HCT116 (cell line): Measurements from ENCODE around the gene PGBD2. TPM values are rescaled to one million over a fixed set of nuclear protein-coding genes. Genes with fewer than 3 reads are reported as not detected.
A peak's percentile ranks its signal among the peaks of the same experiment; 100 is the strongest.

Experiments used
- ATAC-seq: fragments of 200-7000 bp; cut with Tn5 transposase; 2 replicates; pipeline ENCODE4 v1.9.1; 2020; ENCODE audit warnings: mild to moderate bottlenecking, moderate library complexity
- BruUV-seq: library from RNA; stranded (reverse); fragments of 400-500 nt; replicated peaks from 2 replicates; lab custom pipeline; 2021; lab: Mats Ljungman, UMichigan
- CTCF ChIA-PET: fragments of 300-600 bp; sonication (Branson Sonifier 250); formaldehyde crosslinking; loops from one replicate; lab custom pipeline; 2021; ENCODE audit warnings: antibody characterized with exemption; lab: Charles Lee
- POLR2A ChIA-PET: fragments of 300-600, 350-600 bp; sonication (Branson Sonifier 250); formaldehyde crosslinking; loops from one replicate; lab custom pipeline; 2021; ENCODE audit warnings: antibody characterized with exemption; lab: Charles Lee
- RAD21 ChIA-PET, 2 experiments: fragments of 300-600 bp; sonication (Branson Sonifier 250); formaldehyde crosslinking; loops; one replicate each; lab custom pipeline; 2023; ENCODE audit warnings: low total read pairs in 2 of 2; ENCODE audit not compliant: uncharacterized antibody in 2 of 2, unreplicated experiment in 2 of 2, low non-redundant PET in 1 of 2; lab: Charles Lee
- DNase-seq: peaks from one replicate; pipeline ENCODE4 v3.0.0-alpha.2; 2010; ENCODE audit warnings: low read depth, low spot score
- H2AFZ ChIP-seq: fragments of 200-600 bp; shearing (Covaris generic), sonication (generic); 2 replicates; pipeline ENCODE4 v1.6.1; 2017; ENCODE audit warnings: low read depth, mixed run types, mixed read lengths, antibody characterized with exemption, low read length; ENCODE audit not compliant: poor library complexity, severe bottlenecking
- H3K27ac ChIP-seq: 2 replicates; pipeline ENCODE4 v1.5.1; 2012; ENCODE audit warnings: low read depth, low read length
- H3K27me3 ChIP-seq: fragments of 200-600 bp; sonication (generic); 2 replicates; pipeline ENCODE4 v1.6.1; 2016; ENCODE audit warnings: mixed run types, low read length, mixed read lengths; ENCODE audit not compliant: insufficient read depth
- H3K36me3 ChIP-seq, 2 experiments: fragments of 200-500 bp in 1 of 2; fragments of 200-600 bp in 1 of 2; sonication (Bioruptor generic) in 1 of 2; sonication (generic) in 1 of 2; 2 replicates each; pipeline versions ENCODE4 v1.5.1 to v1.6.1; 2014 to 2016; ENCODE audit warnings: low read length in 2 of 2, inconsistent platforms in 1 of 2, mixed read lengths in 1 of 2, mixed run types in 1 of 2; ENCODE audit not compliant: insufficient read depth in 2 of 2, control insufficient read depth in 1 of 2
- H3K4me1 ChIP-seq, 2 experiments: fragments of 200-600 bp in 1 of 2; sonication (generic) in 1 of 2; 2 replicates each; pipeline versions ENCODE4 v1.5.1 to v1.6.1; 2012 to 2017; ENCODE audit warnings: low read length in 2 of 2, inconsistent platforms in 1 of 2, mild to moderate bottlenecking in 1 of 2, mixed read lengths in 1 of 2, mixed run types in 1 of 2, moderate library complexity in 1 of 2; ENCODE audit not compliant: insufficient read depth in 2 of 2, control insufficient read depth in 1 of 2
- H3K4me2 ChIP-seq: fragments of 200-600 bp; sonication (generic); 2 replicates; pipeline ENCODE4 v1.6.1; 2017; ENCODE audit warnings: mixed run types, low read length, mixed read lengths
- H3K4me3 ChIP-seq, 2 experiments: fragments of 200-600 bp in 1 of 2; sonication (generic) in 1 of 2; replicated peaks in 1 of 2; 2 replicates each; pipeline ENCODE4 v1.5.1; 2011 to 2016; ENCODE audit warnings: low read length in 2 of 2, control low read depth in 1 of 2, low read depth in 1 of 2, mild to moderate bottlenecking in 1 of 2, mixed read lengths in 1 of 2, mixed run types in 1 of 2
- H3K79me2 ChIP-seq: fragments of 200-600 bp; sonication (generic); 2 replicates; pipeline ENCODE4 v1.6.1; 2017; ENCODE audit warnings: mild to moderate bottlenecking, mixed run types, low read length, moderate library complexity, mixed read lengths; ENCODE audit not compliant: insufficient read depth
- H3K9ac ChIP-seq: fragments of 200-600 bp; sonication (generic); 2 replicates; pipeline ENCODE4 v1.6.1; 2016; ENCODE audit warnings: low read length, mixed read lengths
- H3K9me2 ChIP-seq: fragments of 200-600 bp; sonication (generic), shearing (Covaris generic); 2 replicates; pipeline ENCODE4 v1.6.1; 2017; ENCODE audit warnings: mixed run types, mild to moderate bottlenecking, moderate library complexity; ENCODE audit not compliant: insufficient read depth
- H3K9me3 ChIP-seq, 2 experiments: fragments of 200-500 bp in 1 of 2; fragments of 200-600 bp in 1 of 2; sonication (Bioruptor generic) in 1 of 2; sonication (generic) in 1 of 2; 2 replicates each; pipeline ENCODE4 v1.6.1; 2014 to 2017; ENCODE audit warnings: low read length in 2 of 2, mixed read lengths in 2 of 2, inconsistent platforms in 1 of 2, low read depth in 1 of 2, mild to moderate bottlenecking in 1 of 2, mixed run types in 1 of 2, moderate library complexity in 1 of 2; ENCODE audit not compliant: control insufficient read depth in 1 of 2, insufficient read depth in 1 of 2
- H4K20me1 ChIP-seq: fragments of 200-600 bp; sonication (generic), shearing (Covaris generic); 2 replicates; pipeline ENCODE4 v1.6.1; 2017; ENCODE audit warnings: mixed run types, mild to moderate bottlenecking, moderate library complexity; ENCODE audit not compliant: insufficient read depth
- CTCF ChIP-seq, 3 experiments: fragments of 200-600 bp in 1 of 3; sonication (generic) in 1 of 3; IDR thresholded peaks in 2 of 3; conservative IDR thresholded peaks in 1 of 3; 2 replicates each; pipeline ENCODE4 v1.5.1; 2012 to 2017; ENCODE audit warnings: low read depth in 2 of 3, low read length in 2 of 3, antibody characterized with exemption in 1 of 3, borderline replicate concordance in 1 of 3, control low read depth in 1 of 3, mild to moderate bottlenecking in 1 of 3, mixed read lengths in 1 of 3, mixed run types in 1 of 3, moderate library complexity in 1 of 3; ENCODE audit not compliant: insufficient read depth in 1 of 3
- EGR1 ChIP-seq: IDR thresholded peaks from 2 replicates; pipeline ENCODE4 v1.6.1; 2012; ENCODE audit warnings: low read depth
- RAD21 ChIP-seq: IDR thresholded peaks from 2 replicates; pipeline ENCODE4 v1.6.1; 2012; ENCODE audit warnings: low read depth, mild to moderate bottlenecking
- TCF7L2 ChIP-seq: IDR thresholded peaks from 2 replicates; pipeline ENCODE4 v1.7.0; 2011; ENCODE audit warnings: borderline replicate concordance, inconsistent platforms; ENCODE audit not compliant: insufficient read depth, insufficient read length; ENCODE audit errors: extremely low read depth
- ZBTB33 ChIP-seq: IDR thresholded peaks from 2 replicates; pipeline ENCODE4 v1.6.1; 2011; ENCODE audit warnings: mild to moderate bottlenecking, low read length, moderate library complexity; ENCODE audit not compliant: insufficient replicate concordance; ENCODE audit errors: extremely low read depth
- ZNF274 ChIP-seq: fragments of 200-500 bp; sonication (Bioruptor generic); IDR thresholded peaks from 2 replicates; pipeline ENCODE4 v1.6.1; 2014; ENCODE audit warnings: mild to moderate bottlenecking, low read depth, low read length, inconsistent platforms
- intact Hi-C: fragments of 100-400 bp; cut with micrococcal nuclease; formaldehyde crosslinking; loops from 2 replicates; pipeline ENCODE4 v1.10.0; 2022
- total RNA-seq: library from RNA; stranded (reverse); gene quantifications from one replicate; pipeline ENCODE4 v1.2.1, GENCODE V29; 2021; ENCODE audit not compliant: unreplicated experiment

Gene PGBD2
- total RNA-seq, 1 experiment from 2014 or later, result 5.1 TPM

- TF ChIP-seq CTCF (IDR thresholded peaks at IDR 0.05 in 2 of 3, conservative IDR thresholded peaks at IDR 0.05 in 1 of 3; ENCODE audit: borderline replicate concordance in 1 of 3, insufficient read depth in 1 of 3, low read depth in 2 of 3, low read length in 2 of 3) (peak; percentile 10 to 18 (median 14); a peak in 1 of 6 replicates), RAD21 (peak; percentile 10; the same call in 1 of the 2 replicates), TCF7L2 (no peak), ZNF274 (no peak), EGR1 (no peak), ZBTB33 (no peak)
- CTCF ChIA-PET, result no interaction called here
- intact Hi-C loops, result no loop called here
Observed at GRCh38 chr1:248884632-248885295, 21.3 kb upstream of the PGBD2 start.

More at GRCh38 chr1:248884632-248885295, 21.3 kb upstream of the PGBD2 start:
- Histone ChIP-seq H3K27ac (no peak overlapping the region), H3K9ac (no peak overlapping the region), H3K4me3 (no peak overlapping the region), H3K9me2 (no peaks in the 10 kb centered on the region), H3K27me3 (no peaks in the 10 kb centered on the region), H4K20me1 (no peaks in the 10 kb centered on the region), H2AFZ (no peak overlapping the region), H3K9me3 (no peaks in the 10 kb centered on the region), H3K4me1 (no peaks in the 10 kb centered on the region), H3K79me2 (no peaks in the 10 kb centered on the region), H3K4me2 (no peak overlapping the region), H3K36me3 (no peaks in the 10 kb centered on the region)
- ChIA-PET RAD21 (no interaction called here), POLR2A (no interaction called here)
- ATAC-seq (peak; percentile 47), DNase-seq (no peak)
- no TSS peak for BruUV-seq
